GM12873 (cell line): ENCODE data around the gene PHETA2.

Source experiments
- TF ChIP-seq, protein P1 (sequence below): IDR thresholded peaks from 2 replicates; pipeline ENCODE4 v1.5.1; 2012; ENCODE audit warnings: low read depth, mild to moderate bottlenecking, moderate library complexity, low read length, control low read depth; ENCODE audit not compliant: insufficient read depth; ENCODE audit errors: missing control alignments

The PHETA2 gene

DNA sequence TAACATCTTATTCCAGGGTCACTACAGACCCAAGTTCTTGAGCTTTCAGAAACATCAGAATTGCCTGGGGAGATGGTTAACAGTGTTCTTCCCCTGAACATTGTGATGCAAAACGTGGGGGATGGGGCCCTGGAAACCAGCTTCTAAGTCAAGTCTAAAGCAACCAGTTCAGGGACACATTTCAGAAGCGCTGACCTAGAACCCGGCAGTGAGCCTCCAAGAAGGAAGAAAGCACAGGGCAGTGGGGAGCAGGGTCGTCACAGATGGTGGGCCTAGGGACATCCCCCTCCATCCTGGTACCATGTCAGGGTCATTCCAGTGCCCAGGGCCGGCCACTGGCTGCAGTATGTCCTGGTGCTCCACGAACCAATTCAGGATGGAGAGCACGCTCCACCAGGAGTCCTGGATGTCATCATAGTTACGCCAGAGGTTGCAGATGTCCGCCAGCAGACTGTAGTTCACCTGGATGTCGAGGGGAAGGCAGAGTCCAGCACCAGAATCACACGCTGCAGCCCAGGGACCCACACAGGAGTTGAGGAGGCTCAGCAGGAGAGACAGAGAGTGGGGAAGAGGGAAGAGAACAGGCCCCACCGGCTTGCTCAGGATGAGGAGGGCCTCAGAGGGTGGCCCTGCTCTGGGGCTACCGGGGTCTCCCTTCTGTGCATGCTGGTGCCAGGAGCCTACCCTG is 8.5 kb upstream of the PHETA2 start:
- TF ChIP-seq, protein P1, sequence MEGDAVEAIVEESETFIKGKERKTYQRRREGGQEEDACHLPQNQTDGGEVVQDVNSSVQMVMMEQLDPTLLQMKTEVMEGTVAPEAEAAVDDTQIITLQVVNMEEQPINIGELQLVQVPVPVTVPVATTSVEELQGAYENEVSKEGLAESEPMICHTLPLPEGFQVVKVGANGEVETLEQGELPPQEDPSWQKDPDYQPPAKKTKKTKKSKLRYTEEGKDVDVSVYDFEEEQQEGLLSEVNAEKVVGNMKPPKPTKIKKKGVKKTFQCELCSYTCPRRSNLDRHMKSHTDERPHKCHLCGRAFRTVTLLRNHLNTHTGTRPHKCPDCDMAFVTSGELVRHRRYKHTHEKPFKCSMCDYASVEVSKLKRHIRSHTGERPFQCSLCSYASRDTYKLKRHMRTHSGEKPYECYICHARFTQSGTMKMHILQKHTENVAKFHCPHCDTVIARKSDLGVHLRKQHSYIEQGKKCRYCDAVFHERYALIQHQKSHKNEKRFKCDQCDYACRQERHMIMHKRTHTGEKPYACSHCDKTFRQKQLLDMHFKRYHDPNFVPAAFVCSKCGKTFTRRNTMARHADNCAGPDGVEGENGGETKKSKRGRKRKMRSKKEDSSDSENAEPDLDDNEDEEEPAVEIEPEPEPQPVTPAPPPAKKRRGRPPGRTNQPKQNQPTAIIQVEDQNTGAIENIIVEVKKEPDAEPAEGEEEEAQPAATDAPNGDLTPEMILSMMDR, result no peak

DNA sequence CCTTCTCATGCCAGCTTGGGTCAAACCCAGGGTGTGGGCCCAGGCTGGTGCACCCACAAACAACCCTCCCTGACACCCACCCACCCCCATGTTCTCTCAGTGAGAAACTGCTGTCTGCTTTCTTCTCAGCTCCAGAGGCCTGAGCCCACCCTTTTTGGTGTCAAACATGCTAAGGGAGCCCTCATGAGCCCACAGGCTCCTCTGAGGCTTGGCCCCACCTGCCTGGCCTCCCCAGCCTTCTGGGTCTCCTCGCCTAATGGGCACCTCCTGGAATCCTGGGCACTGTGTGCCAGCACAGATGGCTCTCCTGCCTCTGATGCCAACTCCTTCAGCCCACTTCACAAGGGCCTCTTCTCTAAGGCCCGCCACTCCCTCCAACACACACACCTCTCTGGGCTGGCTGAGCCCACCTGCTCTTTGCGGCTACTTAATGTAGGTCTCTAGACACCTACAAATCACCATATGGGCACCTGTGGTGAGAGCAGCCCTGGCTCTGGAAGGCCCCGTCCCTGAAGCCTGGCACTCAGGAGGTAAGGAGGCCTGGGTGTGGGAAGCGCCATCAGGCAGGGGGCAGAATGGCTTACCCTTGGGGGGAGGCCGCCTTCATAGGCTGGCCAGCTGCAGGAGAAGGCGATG is 7.8 kb upstream of the PHETA2 start:
- TF ChIP-seq, protein P1, result no peak

DNA sequence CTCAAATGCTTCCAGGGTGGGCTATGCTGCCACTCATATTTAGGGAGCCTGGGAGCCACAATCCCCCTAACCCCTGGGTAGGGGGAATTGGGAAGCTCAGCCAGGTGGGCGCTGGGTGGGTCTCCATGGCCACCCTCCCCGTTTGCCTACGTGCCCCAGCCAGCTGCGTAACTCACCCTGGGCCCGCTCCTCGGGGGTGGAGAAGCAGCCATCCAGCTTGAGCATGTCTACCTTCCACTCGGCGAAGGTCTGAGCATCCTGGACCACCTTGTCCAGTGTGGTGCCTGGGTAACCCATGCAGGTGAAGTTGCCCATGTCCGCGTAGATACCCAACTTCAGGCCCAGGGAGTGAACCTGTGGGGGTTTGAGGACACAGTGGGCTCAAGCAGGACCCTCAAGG is 7.1 kb upstream of the PHETA2 start:
- TF ChIP-seq, protein P1, result no peak

DNA sequence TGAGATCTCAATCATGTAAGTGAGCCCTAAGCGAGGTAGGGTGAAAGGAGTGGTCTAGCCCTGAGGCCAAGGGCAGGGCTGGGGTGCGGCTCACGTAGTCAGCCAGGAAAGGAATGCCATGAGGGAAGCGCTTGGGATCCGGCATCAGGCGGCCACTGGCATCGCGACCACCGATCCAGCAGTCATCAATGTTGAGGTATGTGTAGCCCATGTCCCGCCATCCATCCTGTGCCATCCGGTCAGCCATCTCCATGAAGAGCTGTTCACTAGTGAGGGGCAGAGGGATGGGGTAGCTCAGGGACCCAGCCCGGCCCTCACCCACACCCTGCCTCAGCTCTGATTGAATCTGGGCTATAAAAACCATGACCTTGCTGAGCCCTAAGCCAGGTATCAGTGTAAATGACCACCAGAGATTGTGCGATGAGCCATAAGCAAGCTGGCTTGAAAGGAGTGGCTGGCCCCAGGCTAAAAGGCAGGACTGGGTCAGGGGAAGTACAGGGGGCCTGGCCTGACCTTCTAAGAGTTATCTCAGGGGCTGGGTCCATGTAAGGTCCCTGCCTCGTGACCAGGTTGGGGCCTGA is 6.3 kb upstream of the PHETA2 start:
- TF ChIP-seq, protein P1, result no peak

DNA sequence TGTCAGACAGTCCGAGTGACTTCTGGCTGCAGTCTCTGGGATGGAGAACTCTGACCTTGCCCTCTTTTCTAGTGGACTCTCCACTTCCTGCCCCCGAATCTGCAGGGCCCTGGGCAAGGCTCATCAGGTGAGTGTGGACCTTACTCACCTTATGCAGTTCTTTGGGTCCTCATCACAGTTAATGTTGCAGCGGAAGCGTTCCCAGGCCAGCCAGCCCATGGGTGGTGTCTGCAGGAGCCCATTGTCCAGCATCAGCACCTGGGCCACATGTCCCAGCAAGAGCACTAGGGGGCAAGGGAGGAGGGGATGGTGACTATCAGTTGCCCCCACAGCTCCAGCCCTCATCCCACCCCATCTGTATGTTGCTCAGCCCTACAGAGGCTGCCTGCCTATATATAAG is 5.8 kb upstream of the PHETA2 start:
- TF ChIP-seq, protein P1, result no peak

DNA sequence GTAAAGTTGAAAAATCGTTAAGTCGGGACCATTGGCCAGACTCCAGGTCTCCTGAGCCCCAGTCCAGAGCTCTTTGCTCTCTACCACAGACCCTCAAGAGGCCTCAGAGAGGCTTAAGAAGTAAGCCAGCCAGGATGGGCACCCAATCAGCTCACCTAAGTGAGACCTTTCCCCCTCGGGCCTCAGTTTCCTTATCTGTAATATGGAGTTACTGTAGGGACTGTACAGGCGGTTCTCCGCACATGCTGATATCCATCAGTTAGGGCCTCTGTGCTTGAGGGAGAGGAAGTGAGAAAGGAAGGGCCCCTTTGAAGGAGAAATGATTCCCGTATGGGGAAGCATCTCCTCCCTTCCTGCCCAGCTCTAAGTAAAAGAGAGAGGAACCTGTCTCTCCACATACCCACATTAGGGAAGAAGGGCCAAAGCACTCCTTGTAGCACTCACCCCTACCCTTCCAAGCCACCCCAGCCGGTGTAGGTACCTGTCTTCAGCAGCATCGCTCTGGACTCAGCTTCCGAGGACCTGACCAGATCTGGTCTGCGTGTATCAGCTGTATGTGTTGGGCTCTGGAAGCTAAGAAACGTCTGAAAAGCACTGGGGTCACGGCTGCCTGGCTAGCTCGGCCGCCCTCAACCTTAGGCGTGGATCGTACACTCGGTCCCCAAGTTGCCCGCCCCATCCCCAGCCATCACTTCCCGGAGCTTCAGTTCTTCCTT is 4.1 kb upstream of the PHETA2 start:
- TF ChIP-seq, protein P1, result no peak
